KMS-11 (cell line): ENCODE data around the gene TXNRD1.

Source experiments
- H2AFZ ChIP-seq: fragments of 200-600 bp; sonication (generic); 2 replicates; pipeline ENCODE4 v1.6.1; 2016; ENCODE audit warnings: antibody characterized with exemption, mixed run types, low read depth
- H3K27ac ChIP-seq: fragments of 200-600 bp; sonication (generic); 2 replicates; pipeline ENCODE4 v1.6.1; 2016; ENCODE audit warnings: mild to moderate bottlenecking, mixed run types
- H3K27me3 ChIP-seq: fragments of 200-600 bp; sonication (generic); 2 replicates; pipeline ENCODE4 v1.6.1; 2017; ENCODE audit warnings: mild to moderate bottlenecking, low read depth, mixed run types, moderate library complexity; ENCODE audit not compliant: insufficient read depth
- H3K36me3 ChIP-seq: fragments of 200-600 bp; sonication (generic); 2 replicates; pipeline ENCODE4 v1.6.1; 2017; ENCODE audit warnings: mild to moderate bottlenecking, mixed run types; ENCODE audit not compliant: insufficient read depth
- H3K4me1 ChIP-seq: fragments of 200-600 bp; sonication (generic); 2 replicates; pipeline ENCODE4 v1.6.1; 2016; ENCODE audit warnings: mild to moderate bottlenecking, low read depth, mixed run types; ENCODE audit not compliant: poor library complexity, severe bottlenecking
- H3K4me2 ChIP-seq: fragments of 200-600 bp; sonication (generic); 2 replicates; pipeline ENCODE4 v1.7.0; 2016; ENCODE audit warnings: mild to moderate bottlenecking, mixed run types
- H3K4me3 ChIP-seq: fragments of 200-600 bp; sonication (generic); IDR thresholded peaks from 2 replicates; pipeline ENCODE4 v1.6.1; 2017; ENCODE audit warnings: low read depth, low read length, mixed read lengths; ENCODE audit not compliant: insufficient read depth
- H3K79me2 ChIP-seq: fragments of 200-600 bp; sonication (generic); 2 replicates; pipeline ENCODE4 v1.6.1; 2016; ENCODE audit warnings: low read depth, mixed run types; ENCODE audit not compliant: insufficient read depth
- H3K9ac ChIP-seq: fragments of 200-600 bp; sonication (generic); 2 replicates; pipeline ENCODE4 v1.6.1; 2016; ENCODE audit warnings: mild to moderate bottlenecking, mixed run types
- H4K20me1 ChIP-seq: fragments of 200-600 bp; sonication (generic); 2 replicates; pipeline ENCODE4 v1.6.1; 2016; ENCODE audit warnings: mild to moderate bottlenecking, mixed run types; ENCODE audit not compliant: insufficient read depth
- CTCF ChIP-seq: fragments of 200-600 bp; sonication (generic); conservative IDR thresholded peaks from 2 replicates; pipeline ENCODE4 v1.6.1; 2017; ENCODE audit warnings: low read depth, mild to moderate bottlenecking, antibody characterized with exemption, low read length, moderate library complexity, mixed read lengths

TXNRD1 gene

GRCh38 chr12:104339663-104340062, 124.1 kb downstream of the TXNRD1 start:
- Histone ChIP-seq H3K4me2 (no peak overlapping the region), H3K79me2 (no peaks in the 10 kb centered on the region)

GRCh38 chr12:104340177-104340576, 124.6 kb downstream of the TXNRD1 start:
- Histone ChIP-seq H3K4me2 (no peak overlapping the region), H3K79me2 (no peaks in the 10 kb centered on the region), H3K27ac (no peak overlapping the region), H4K20me1 (no peaks in the 10 kb centered on the region), H3K4me1 (no peaks in the 10 kb centered on the region), H2AFZ (no peak overlapping the region), H3K36me3 (no peaks in the 10 kb centered on the region), H3K27me3 (no peaks in the 10 kb centered on the region), H3K9ac (no peak overlapping the region), H3K4me3 (no peak overlapping the region)
- no peak for TF ChIP-seq CTCF

More at GRCh38 chr12:104339663-104340062, 124.1 kb downstream of the TXNRD1 start:
- Histone ChIP-seq H3K4me3 (no peak overlapping the region), H4K20me1 (no peaks in the 10 kb centered on the region), H3K27me3 (no peaks in the 10 kb centered on the region), H2AFZ (no peak overlapping the region), H3K4me1 (no peaks in the 10 kb centered on the region), H3K36me3 (no peaks in the 10 kb centered on the region), H3K27ac (no peak overlapping the region), H3K9ac (no peak overlapping the region)
- TF ChIP-seq CTCF, result no peak

- H3K27ac ChIP-seq, result no peak overlapping the region
- TF ChIP-seq CTCF, result no peak
- no peaks in the 10 kb centered on the region for H3K79me2 ChIP-seq
- H3K4me2 ChIP-seq, result no peak overlapping the region
- no peaks in the 10 kb centered on the region for H3K4me1 ChIP-seq
- H3K27me3 ChIP-seq, result no peaks in the 10 kb centered on the region
- no peak overlapping the region for H2AFZ ChIP-seq
- no peaks in the 10 kb centered on the region for H3K36me3 ChIP-seq
- H3K4me3 ChIP-seq, result no peak overlapping the region
- no peaks in the 10 kb centered on the region for H4K20me1 ChIP-seq
- H3K9ac ChIP-seq, result no peak overlapping the region
Measured at GRCh38 chr12:104340925-104341611, 125.5 kb downstream of the TXNRD1 start.

GRCh38 chr12:104342147-104342546, 126.6 kb downstream of the TXNRD1 start:
- Histone ChIP-seq H4K20me1 (no peaks in the 10 kb centered on the region), H3K4me2 (no peak overlapping the region), H3K27me3 (no peaks in the 10 kb centered on the region), H3K4me1 (peaks cover 3% of the 10 kb centered on the region), H3K27ac (no peak overlapping the region), H2AFZ (no peak overlapping the region), H3K9ac (no peak overlapping the region), H3K36me3 (no peaks in the 10 kb centered on the region), H3K79me2 (no peaks in the 10 kb centered on the region), H3K4me3 (no peak overlapping the region)
- TF ChIP-seq CTCF, result no peak
